ENCODE results near the gene SOX6. TPM values are rescaled to one million over a fixed set of nuclear protein-coding genes. Genes with fewer than 3 reads are reported as not detected.
"Not testable (repeated sequence)": the region's sequence is repeated elsewhere in the genome, so short reads cannot be mapped to it uniquely, and the experiment has no call there.

Gene SOX6
- total RNA-seq, 1 experiment from 2014 or later: under 0.01 TPM

- in situ Hi-C loops (cut with HindIII; ENCODE audit: low sequenced_read_pairs): no loop called here
- DNase-seq (ENCODE audit: low spot score): no peak
These were observed 421.0 kb downstream of the SOX6 start for GRCh38 chr11:15935373-15935772.

- in situ Hi-C loops (cut with HindIII; ENCODE audit: low sequenced_read_pairs): no loop called here
- DNase-seq (ENCODE audit: low spot score): no peak
These were observed 422.3 kb downstream of the SOX6 start for GRCh38 chr11:15933886-15934625.

- in situ Hi-C loops (cut with HindIII; ENCODE audit: low sequenced_read_pairs): no loop called here
- no peak for DNase-seq (ENCODE audit: low spot score)
These were observed 423.9 kb downstream of the SOX6 start for GRCh38 chr11:15932417-15932816.

- in situ Hi-C loops (cut with HindIII; ENCODE audit: low sequenced_read_pairs): no loop called here
These were observed 424.8 kb downstream of the SOX6 start for GRCh38 chr11:15931497-15931896.

GRCh38 chr11:15930442-15931025 is 425.8 kb downstream of the SOX6 start:
- in situ Hi-C loops (cut with HindIII; ENCODE audit: low sequenced_read_pairs): no loop called here
- DNase-seq (ENCODE audit: low spot score): no peak

More at GRCh38 chr11:15931497-15931896, 424.8 kb downstream of the SOX6 start:
- DNase-seq (ENCODE audit: low spot score): no peak

- no peak for DNase-seq (ENCODE audit: low spot score)
- in situ Hi-C loops (cut with HindIII; ENCODE audit: low sequenced_read_pairs): no loop called here
These were observed 426.9 kb downstream of the SOX6 start for GRCh38 chr11:15929371-15929901.

- DNase-seq (ENCODE audit: low spot score): no peak
- in situ Hi-C loops (cut with HindIII; ENCODE audit: low sequenced_read_pairs): no loop called here
These were observed 428.5 kb downstream of the SOX6 start for GRCh38 chr11:15927864-15928217.

GRCh38 chr11:15927196-15927863 is 429.0 kb downstream of the SOX6 start:
- DNase-seq (ENCODE audit: low spot score): no peak
- in situ Hi-C loops (cut with HindIII; ENCODE audit: low sequenced_read_pairs): no loop called here

GRCh38 chr11:15926071-15926470 is 430.3 kb downstream of the SOX6 start:
- in situ Hi-C loops (cut with HindIII; ENCODE audit: low sequenced_read_pairs): no loop called here
- no peak for DNase-seq (ENCODE audit: low spot score)

- no peak for DNase-seq (ENCODE audit: low spot score)
- in situ Hi-C loops (cut with HindIII; ENCODE audit: low sequenced_read_pairs): no loop called here
These were observed 433.2 kb downstream of the SOX6 start for GRCh38 chr11:15923183-15923582.

GRCh38 chr11:15922745-15923144 is 433.6 kb downstream of the SOX6 start:
- in situ Hi-C loops (cut with HindIII; ENCODE audit: low sequenced_read_pairs); DNase-seq (ENCODE audit: low spot score): not testable (repeated sequence)

GRCh38 chr11:15920856-15921629 is 435.3 kb downstream of the SOX6 start:
- in situ Hi-C loops (cut with HindIII; ENCODE audit: low sequenced_read_pairs): no loop called here
- DNase-seq (ENCODE audit: low spot score): no peak

GRCh38 chr11:15918674-15919073 is 437.7 kb downstream of the SOX6 start:
- DNase-seq (ENCODE audit: low spot score): no peak
- in situ Hi-C loops (cut with HindIII; ENCODE audit: low sequenced_read_pairs): no loop called here

- in situ Hi-C loops (cut with HindIII; ENCODE audit: low sequenced_read_pairs): no loop called here
- DNase-seq (ENCODE audit: low spot score): no peak
These were observed 438.1 kb downstream of the SOX6 start for GRCh38 chr11:15918212-15918611.

Measured in G401 (cell line).